Mesenchymal stem cell (in vitro differentiated cells and primary cell): Measurements from ENCODE around the gene EMP2.

Experiments
- DNase-seq: peaks from one replicate; pipeline ENCODE4 v3.0.0-alpha.2; 2013
- H2AFZ ChIP-seq: one replicate; pipeline ENCODE4 v1.6.1; 2013; ENCODE audit warnings: low read depth, mild to moderate bottlenecking, control low read depth, inconsistent platforms, low read length, moderate library complexity
- H2AK5ac ChIP-seq: 2 replicates; pipeline ENCODE4 v1.6.1; 2013; ENCODE audit warnings: low read length, moderate library complexity, mild to moderate bottlenecking, inconsistent platforms; ENCODE audit not compliant: severe bottlenecking
- H2BK120ac ChIP-seq: one replicate; pipeline ENCODE4 v1.6.1; 2013; ENCODE audit warnings: low read depth, mild to moderate bottlenecking, inconsistent platforms, low read length, moderate library complexity
- H2BK12ac ChIP-seq, 2 experiments: one replicate each; pipeline ENCODE4 v1.6.1; 2013; ENCODE audit warnings: inconsistent platforms in 2 of 2, low read length in 2 of 2, mild to moderate bottlenecking in 2 of 2, moderate library complexity in 2 of 2, control low read depth in 1 of 2
- H2BK15ac ChIP-seq: one replicate; pipeline ENCODE4 v1.6.1; 2013; ENCODE audit warnings: mild to moderate bottlenecking, low read depth, inconsistent platforms; ENCODE audit not compliant: poor library complexity, severe bottlenecking
- H2BK5ac ChIP-seq: 2 replicates; pipeline ENCODE4 v1.6.1; 2013; ENCODE audit warnings: low read depth, mild to moderate bottlenecking, low read length, control low read depth, inconsistent platforms; ENCODE audit not compliant: poor library complexity, severe bottlenecking
- H3K14ac ChIP-seq, 2 experiments: one replicate each; pipeline ENCODE4 v1.6.1; 2013; ENCODE audit warnings: inconsistent platforms in 2 of 2, low read length in 2 of 2, control low read depth in 1 of 2, mild to moderate bottlenecking in 1 of 2, moderate library complexity in 1 of 2
- H3K18ac ChIP-seq, 2 experiments: one replicate each; pipeline ENCODE4 v1.6.1; 2013; ENCODE audit warnings: inconsistent platforms in 2 of 2, low read length in 2 of 2, control low read depth in 1 of 2, low read depth in 1 of 2, mild to moderate bottlenecking in 1 of 2
- H3K23ac ChIP-seq, 2 experiments: one replicate each; pipeline ENCODE4 v1.6.1; 2013; ENCODE audit warnings: inconsistent platforms in 2 of 2, low read length in 2 of 2, mild to moderate bottlenecking in 2 of 2, moderate library complexity in 2 of 2, control low read depth in 1 of 2
- H3K27ac ChIP-seq: 2 replicates; pipeline ENCODE4 v1.5.1; 2013; ENCODE audit warnings: mild to moderate bottlenecking, moderate library complexity, low read length, control low read depth, inconsistent platforms; ENCODE audit not compliant: poor library complexity, severe bottlenecking
- H3K27me3 ChIP-seq, 2 experiments: 2 replicates each; pipeline versions ENCODE4 v1.6.1 to v1.7.0; 2013; ENCODE audit warnings: low read length in 2 of 2, mild to moderate bottlenecking in 2 of 2, moderate library complexity in 2 of 2, control low read depth in 1 of 2, inconsistent platforms in 1 of 2; ENCODE audit not compliant: control insufficient read depth in 1 of 2, insufficient read depth in 1 of 2
- H3K36me3 ChIP-seq, 2 experiments: 2 replicates each; pipeline versions ENCODE4 v1.6.1 to v1.7.0; 2013; ENCODE audit warnings: low read length in 2 of 2, control low read depth in 1 of 2, inconsistent platforms in 1 of 2, low read depth in 1 of 2, mild to moderate bottlenecking in 1 of 2; ENCODE audit not compliant: insufficient read depth in 2 of 2, control insufficient read depth in 1 of 2
- H3K4ac ChIP-seq, 2 experiments: one replicate each; pipeline ENCODE4 v1.6.1; 2013; ENCODE audit warnings: inconsistent platforms in 2 of 2, low read length in 2 of 2, mild to moderate bottlenecking in 2 of 2, moderate library complexity in 2 of 2, control low read depth in 1 of 2, low read depth in 1 of 2
- H3K4me1 ChIP-seq: 2 replicates; pipeline ENCODE4 v1.6.1; 2013; ENCODE audit warnings: low read depth, low read length, control low read depth; ENCODE audit not compliant: control insufficient read depth, insufficient read depth
- H3K4me2 ChIP-seq: 2 replicates; pipeline ENCODE4 v1.6.1; 2013; ENCODE audit warnings: low read length, mild to moderate bottlenecking, inconsistent platforms; ENCODE audit not compliant: poor library complexity, severe bottlenecking
- H3K4me3 ChIP-seq, 2 experiments: 2 replicates each; pipeline versions ENCODE4 v1.5.1 to v1.7.0; 2013; ENCODE audit warnings: low read length in 2 of 2, mild to moderate bottlenecking in 2 of 2, control low read depth in 1 of 2, low read depth in 1 of 2; ENCODE audit not compliant: insufficient read depth in 1 of 2
- H3K79me1 ChIP-seq: replicated peaks from 2 replicates; pipeline ENCODE4 v1.6.1; 2013; ENCODE audit warnings: mild to moderate bottlenecking, control low read depth, low read length, inconsistent platforms; ENCODE audit not compliant: poor library complexity, severe bottlenecking
- H3K9ac ChIP-seq: 2 replicates; pipeline ENCODE4 v1.7.0; 2013; ENCODE audit warnings: mild to moderate bottlenecking, low read length, moderate library complexity
- H3K9me3 ChIP-seq: 2 replicates; pipeline ENCODE4 v1.7.0; 2013; ENCODE audit warnings: mild to moderate bottlenecking, low read length; ENCODE audit not compliant: control insufficient read depth
- H4K8ac ChIP-seq: one replicate; pipeline ENCODE4 v1.6.1; 2013; ENCODE audit warnings: inconsistent platforms, mild to moderate bottlenecking, low read length, moderate library complexity
- H4K91ac ChIP-seq: one replicate; pipeline ENCODE4 v1.6.1; 2013; ENCODE audit warnings: mild to moderate bottlenecking, low read length, inconsistent platforms
- whole genome bisulfite sequencing: methylation state at CpG from one replicate; pipeline ENCODE4 v1.1.7; 2013; ENCODE audit warnings: mixed read lengths; 5-methylcytosine and 5-hydroxymethylcytosine counted together

The EMP2 gene

GRCh38 chr16:10611825-10612342 is 31.5 kb upstream of the EMP2 start:
- no peak overlapping the region for H2AK5ac ChIP-seq
- WGBS = 87% methylated on average over 6 of the region's 6 CpGs
- H3K4me3 ChIP-seq = no peak overlapping the region
- H2BK15ac ChIP-seq = no peak overlapping the region
- DNase-seq = no peak
- no peak overlapping the region for H4K91ac ChIP-seq
- no peak overlapping the region for H2BK12ac ChIP-seq
- H3K23ac ChIP-seq = no peak overlapping the region
- no peak overlapping the region for H2BK120ac ChIP-seq
- H3K9ac ChIP-seq = no peak overlapping the region
- no peak overlapping the region for H3K14ac ChIP-seq
- no peak overlapping the region for H3K4ac ChIP-seq
- H3K4me1 ChIP-seq = peaks cover 3% of the 10 kb centered on the region
- no peak overlapping the region for H2BK5ac ChIP-seq
- H3K4me2 ChIP-seq = no peak overlapping the region
- H3K9me3 ChIP-seq = no peaks in the 10 kb centered on the region
- no peaks in the 10 kb centered on the region for H3K36me3 ChIP-seq
- no peak overlapping the region for H4K8ac ChIP-seq
- no peak overlapping the region for H3K27ac ChIP-seq
- H2AFZ ChIP-seq = no peak overlapping the region
- H3K18ac ChIP-seq = no peak overlapping the region
- no peaks in the 10 kb centered on the region for H3K79me1 ChIP-seq
- H3K27me3 ChIP-seq = peaks cover 0 to 3% of the 10 kb centered on the region in 2 experiments

DNA sequence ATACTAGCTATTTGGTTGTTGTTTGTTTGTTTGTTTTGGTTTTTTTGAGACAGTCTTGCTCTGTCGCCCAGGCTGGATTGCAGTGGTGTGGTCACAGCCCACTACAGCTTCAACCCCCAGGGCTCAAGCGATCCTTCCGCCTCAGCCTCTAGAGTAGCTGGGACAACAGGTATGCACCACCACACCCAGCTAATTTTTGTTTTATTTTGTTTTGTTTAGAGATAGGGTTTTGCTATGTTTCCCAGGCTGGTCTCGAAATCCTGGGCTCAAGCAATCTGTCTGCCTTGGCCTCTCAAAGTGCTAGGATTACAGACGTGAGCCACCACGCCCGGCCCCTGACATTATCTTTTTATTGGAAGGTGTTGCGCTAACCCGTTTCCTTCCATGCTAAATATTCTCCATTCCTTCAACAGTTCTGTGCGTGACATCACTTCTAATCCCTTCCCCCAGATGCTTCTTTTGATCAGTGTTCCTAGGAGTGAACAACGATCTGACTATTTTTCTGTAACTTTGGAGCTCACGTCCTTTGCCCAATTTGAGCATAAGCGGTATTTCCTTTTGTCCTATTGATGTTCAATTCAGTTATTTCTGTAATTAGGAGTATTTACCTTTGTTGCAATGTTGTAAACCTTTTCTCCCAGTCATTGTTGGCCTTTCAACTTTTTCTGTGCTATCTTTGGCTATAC is 30.2 kb upstream of the EMP2 start:
- Histone ChIP-seq H3K4me3 (no peak overlapping the region), H3K4ac (no peak overlapping the region), H2AK5ac (no peak overlapping the region), H3K79me1 (no peaks in the 10 kb centered on the region), H4K8ac (no peak overlapping the region), H3K9me3 (no peaks in the 10 kb centered on the region), H3K4me1 (peaks cover 3% of the 10 kb centered on the region), H3K4me2 (no peak overlapping the region), H3K27ac (no peak overlapping the region), H3K14ac (no peak overlapping the region), H2BK12ac (no peak overlapping the region), H2BK5ac (no peak overlapping the region), H2BK15ac (no peak overlapping the region), H3K27me3 (peaks cover 0 to 5% of the 10 kb centered on the region in 2 experiments), H3K23ac (no peak overlapping the region), H4K91ac (no peak overlapping the region), H2AFZ (no peak overlapping the region), H3K9ac (no peak overlapping the region), H3K18ac (no peak overlapping the region), H3K36me3 (no peaks in the 10 kb centered on the region), H2BK120ac (no peak overlapping the region)
- no peak for DNase-seq
- 84% methylated on average over 12 of the region's 13 CpGs for WGBS

- Histone ChIP-seq H3K27me3 (peaks cover 0 to 6% of the 10 kb centered on the region in 2 experiments), H3K4me2 (no peak overlapping the region), H3K9me3 (no peaks in the 10 kb centered on the region), H3K4me3 (peak overlapping the region in 1 of 2 experiments; percentile 50), H3K9ac (peak overlapping the region; percentile 56), H4K8ac (no peak overlapping the region), H4K91ac (no peak overlapping the region), H2BK5ac (no peak overlapping the region), H3K4ac (no peak overlapping the region), H2BK120ac (no peak overlapping the region), H2AFZ (no peak overlapping the region), H3K4me1 (peaks cover 3% of the 10 kb centered on the region), H3K23ac (no peak overlapping the region), H3K79me1 (no peaks in the 10 kb centered on the region), H3K27ac (no peak overlapping the region), H3K18ac (no peak overlapping the region), H2AK5ac (no peak overlapping the region), H2BK15ac (no peak overlapping the region), H3K36me3 (no peaks in the 10 kb centered on the region), H3K14ac (peak overlapping the region in 1 of 2 experiments; percentile 11), H2BK12ac (no peak overlapping the region)
- DNase-seq = peak; percentile 62
- 44% methylated on average over 7 of the region's 7 CpGs for WGBS
These were observed 29.0 kb upstream of the EMP2 start for GRCh38 chr16:10609402-10609774.

DNA sequence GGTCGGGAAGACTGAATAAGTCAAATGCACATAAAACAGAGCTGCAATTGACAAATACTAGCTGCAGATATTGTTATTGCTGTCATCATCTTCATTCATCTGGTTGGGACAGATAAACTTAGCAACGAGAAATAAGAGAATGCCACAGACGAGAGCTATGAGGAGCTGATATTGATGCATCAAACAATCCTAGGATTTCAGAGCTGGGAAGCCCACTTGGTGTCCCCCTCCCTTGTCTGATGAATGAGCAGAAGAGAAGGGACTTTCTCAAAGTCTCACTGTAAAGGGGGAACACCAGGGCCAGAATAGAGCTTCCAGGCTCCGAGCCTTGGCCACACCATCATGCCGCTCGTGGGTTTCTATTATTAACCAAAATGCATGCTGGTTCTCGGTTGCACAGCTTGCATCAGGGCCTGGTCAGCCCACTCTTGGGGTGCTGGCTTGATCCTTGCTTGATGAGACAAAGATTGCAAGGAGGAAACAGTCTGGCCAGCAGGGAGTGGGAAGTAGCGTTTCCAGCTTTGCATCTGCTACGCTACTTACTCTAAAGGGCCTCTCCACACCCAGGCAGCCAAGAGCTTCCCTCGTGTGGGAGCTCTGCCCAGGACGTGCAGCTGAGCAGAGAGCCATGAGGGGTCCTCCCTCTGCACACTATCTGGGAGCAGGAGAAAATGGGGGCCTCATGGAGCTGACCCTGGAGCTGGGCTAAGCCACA is 28.4 kb upstream of the EMP2 start:
- Histone ChIP-seq H2BK15ac (no peak overlapping the region), H3K14ac (peak overlapping the region in 1 of 2 experiments; percentile 11), H3K18ac (no peak overlapping the region), H2BK12ac (no peak overlapping the region), H4K8ac (no peak overlapping the region), H2BK120ac (no peak overlapping the region), H3K79me1 (no peaks in the 10 kb centered on the region), H4K91ac (no peak overlapping the region), H3K4me3 (peak overlapping the region in 1 of 2 experiments; percentile 50), H3K27ac (no peak overlapping the region), H3K4me1 (peaks cover 3% of the 10 kb centered on the region), H3K9ac (peak overlapping the region; percentile 56), H2BK5ac (no peak overlapping the region), H3K4ac (no peak overlapping the region), H2AK5ac (no peak overlapping the region), H3K9me3 (no peaks in the 10 kb centered on the region), H3K36me3 (no peaks in the 10 kb centered on the region), H3K23ac (no peak overlapping the region), H3K27me3 (peaks cover 0 to 12% of the 10 kb centered on the region in 2 experiments), H3K4me2 (no peak overlapping the region), H2AFZ (no peak overlapping the region)
- DNase-seq = no peak
- WGBS = 81% methylated on average over 11 of the region's 11 CpGs
